Inferior parietal cortex (tissue), 1 donor: ENCODE data around the gene TPCN1.

Experiments
- DNase-seq: peaks from one replicate; pipeline ENCODE4 v3.0.0-alpha.2; 2016; ENCODE audit errors: extremely low spot score

TPCN1 gene

DNA sequence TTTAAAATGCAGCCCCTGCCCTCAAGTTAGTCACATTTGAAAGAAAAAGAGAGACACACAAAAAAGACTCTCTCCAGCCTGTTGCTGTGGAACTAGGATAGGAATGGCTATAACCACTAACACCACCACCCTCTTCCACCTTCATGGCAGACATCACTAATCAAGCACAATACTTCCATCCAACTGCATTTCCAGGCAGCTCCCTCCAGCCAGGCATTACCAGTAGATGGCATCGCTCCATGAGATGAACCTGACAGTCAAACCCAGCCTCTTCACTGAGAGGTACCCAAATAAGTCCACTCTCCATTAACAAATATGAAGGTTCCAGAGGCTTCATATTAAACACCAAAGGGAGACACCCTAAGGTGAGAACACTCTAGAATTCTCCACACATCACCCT lies 89.2 kb downstream of the TPCN1 start:
- no peak for DNase-seq

DNA sequence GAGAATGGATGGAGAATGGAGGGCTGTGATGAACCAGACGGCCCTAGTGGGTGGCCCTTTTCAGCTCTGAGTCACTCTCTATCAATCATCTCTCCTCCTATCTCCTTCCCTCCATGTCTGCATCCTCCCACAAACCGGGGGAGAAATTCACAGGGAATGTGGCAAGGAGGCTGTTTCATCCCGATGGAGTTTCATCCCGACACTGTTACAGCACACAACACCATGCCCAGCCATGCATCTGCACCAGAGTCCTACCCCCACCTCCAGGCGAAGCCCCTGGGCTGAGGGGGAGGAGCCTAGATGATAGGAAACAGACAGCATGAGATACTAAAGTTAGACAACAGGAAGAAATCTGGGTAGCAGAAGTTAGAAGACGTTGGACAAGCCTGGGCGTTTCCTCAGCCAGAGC lies 92.9 kb downstream of the TPCN1 start:
- DNase-seq: no peak

GRCh38 chr12:113315358-113315757 lies 94.1 kb downstream of the TPCN1 start:
- no peak for DNase-seq

- no peak for DNase-seq
These were observed 94.9 kb downstream of the TPCN1 start for GRCh38 chr12:113316155-113316554.

DNA sequence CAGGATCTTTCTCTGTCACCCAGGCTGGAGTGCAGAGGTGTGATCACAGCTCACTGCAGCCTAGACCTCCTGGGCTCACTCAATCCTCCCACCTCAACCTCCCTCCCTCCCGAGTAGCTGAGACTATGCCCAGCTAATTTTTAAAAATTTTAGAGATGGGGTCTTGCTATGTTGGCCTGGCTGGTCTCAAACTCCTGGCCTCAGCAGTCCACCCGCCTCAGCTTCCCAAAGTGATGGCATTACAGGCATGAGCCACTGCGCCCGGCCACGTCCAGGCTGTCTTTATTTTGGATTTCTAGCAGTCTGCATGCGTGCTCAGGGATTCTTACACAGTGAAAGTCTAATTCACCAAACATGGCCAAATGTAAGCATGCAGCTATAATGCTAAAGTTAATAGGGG lies 95.9 kb downstream of the TPCN1 start:
- no peak for DNase-seq

DNA sequence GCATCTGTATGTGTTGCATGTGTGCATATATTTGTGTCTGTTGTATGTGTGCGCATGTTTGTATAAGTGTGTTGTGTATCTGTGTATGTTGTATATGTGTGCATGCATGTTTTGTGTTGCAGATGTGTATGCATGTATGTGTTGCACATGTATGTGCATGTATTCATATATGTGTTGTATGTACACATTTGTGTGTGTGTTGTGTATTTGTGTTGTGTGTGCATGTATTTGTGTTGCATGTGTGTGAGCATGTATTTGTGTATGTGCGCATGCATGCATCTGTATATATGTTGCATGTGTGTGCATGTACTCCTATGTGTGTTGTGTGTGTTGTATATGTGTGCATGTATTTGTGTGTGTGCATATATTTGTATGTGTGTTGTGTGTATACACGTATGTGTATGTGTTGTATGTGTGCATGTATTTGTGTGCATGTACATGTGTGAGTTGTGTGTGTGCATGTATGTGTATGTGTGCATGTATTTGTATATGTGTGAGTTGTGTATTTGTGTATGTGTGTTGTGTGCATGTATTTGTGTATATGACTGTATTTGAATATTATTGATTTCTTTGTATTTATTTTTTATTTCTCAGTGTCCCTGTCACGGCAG lies 96.9 kb downstream of the TPCN1 start:
- no peak for DNase-seq

DNA sequence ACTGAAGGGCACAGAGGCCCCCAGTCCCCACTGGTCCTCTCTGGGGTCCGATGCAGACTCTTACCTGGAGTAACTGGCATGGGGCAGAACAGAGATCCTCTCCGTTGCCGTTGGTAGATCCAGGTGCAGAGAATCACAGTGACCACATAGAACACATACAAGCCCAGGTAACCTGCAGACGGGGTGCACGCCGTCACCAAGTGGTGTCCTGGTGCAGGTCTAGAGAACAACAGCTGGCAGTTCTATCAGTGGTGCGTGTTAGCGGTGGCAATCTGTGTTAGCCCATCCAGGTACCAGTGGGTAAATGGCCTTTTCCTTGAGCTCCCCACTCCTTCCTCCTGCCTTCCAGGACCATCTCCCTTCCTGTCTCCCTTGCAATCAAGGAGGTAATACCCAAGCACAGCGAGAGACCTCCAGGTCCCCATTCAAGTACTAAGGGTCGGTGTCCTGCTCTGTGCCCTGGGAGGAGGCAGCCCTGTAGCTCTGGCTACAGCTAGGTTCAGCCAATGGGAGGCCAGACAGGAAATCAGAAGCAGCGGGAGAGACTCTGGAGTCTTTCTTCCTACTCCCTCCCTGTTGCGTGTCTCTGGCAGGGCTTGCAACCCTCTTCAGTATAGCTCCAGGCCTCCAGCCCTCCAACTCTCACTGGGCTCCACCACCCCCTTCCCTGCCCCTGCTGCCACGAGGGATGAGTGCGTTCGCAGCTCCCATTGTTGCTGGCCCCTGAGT lies 97.8 kb downstream of the TPCN1 start:
- no peak for DNase-seq

DNA sequence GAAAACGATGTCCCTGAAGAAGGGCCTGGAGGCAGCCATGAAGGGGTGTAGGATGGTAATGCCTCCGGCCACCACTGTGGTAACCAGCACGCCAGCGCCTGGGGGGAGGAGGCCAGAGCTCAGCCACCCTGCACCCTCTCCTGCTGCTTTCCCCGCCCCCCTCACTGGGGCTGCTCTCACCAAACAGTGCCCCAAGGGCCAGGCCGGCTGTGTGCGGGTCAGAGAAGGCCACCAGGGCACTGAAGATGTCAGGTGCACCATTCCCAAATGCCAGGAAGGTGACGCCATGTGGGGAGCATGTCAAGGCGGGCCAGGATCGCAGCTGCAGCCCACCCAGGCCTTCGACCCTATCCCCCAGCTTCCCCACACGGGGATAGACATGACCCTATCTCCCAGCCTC lies 99.1 kb downstream of the TPCN1 start:
- DNase-seq: no peak

DNA sequence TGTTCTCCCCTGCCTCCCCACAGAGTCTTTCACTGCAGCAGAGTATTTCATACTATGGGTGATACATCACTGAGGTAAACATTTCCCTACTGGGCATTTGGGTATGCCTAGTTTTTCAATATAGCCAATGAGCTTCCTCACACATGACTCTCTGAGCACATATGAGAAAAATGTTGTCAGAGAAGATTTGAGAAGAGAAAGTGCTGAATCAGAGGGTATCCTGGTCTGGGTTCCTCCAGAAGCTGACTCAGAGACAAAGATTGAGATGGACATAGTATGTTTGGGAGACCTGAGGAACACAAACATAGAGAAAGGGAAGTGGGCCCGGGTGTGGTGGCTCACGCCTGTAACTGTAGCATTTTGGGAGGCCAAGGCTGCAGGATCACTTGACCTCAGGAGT lies 101.1 kb downstream of the TPCN1 start:
- no peak for DNase-seq

DNA sequence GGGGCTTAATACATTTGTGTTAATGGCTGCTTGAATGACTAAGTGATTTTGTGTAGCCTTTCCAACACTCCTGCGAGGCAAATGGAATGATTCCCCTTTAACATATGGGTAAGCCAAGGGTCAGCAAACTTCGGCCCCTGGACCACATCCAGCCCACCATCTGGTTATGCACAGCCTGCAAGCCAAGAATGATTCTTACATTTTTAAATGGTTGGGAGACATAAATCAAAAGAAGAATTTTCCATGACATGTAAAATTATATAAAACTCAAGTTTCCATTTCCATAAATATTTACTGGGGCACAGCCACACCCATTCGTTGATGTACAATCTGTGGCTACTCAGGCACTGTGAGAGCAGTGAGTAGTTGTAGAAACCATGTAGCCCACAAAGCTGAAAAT lies 104.7 kb downstream of the TPCN1 start:
- no peak for DNase-seq

DNA sequence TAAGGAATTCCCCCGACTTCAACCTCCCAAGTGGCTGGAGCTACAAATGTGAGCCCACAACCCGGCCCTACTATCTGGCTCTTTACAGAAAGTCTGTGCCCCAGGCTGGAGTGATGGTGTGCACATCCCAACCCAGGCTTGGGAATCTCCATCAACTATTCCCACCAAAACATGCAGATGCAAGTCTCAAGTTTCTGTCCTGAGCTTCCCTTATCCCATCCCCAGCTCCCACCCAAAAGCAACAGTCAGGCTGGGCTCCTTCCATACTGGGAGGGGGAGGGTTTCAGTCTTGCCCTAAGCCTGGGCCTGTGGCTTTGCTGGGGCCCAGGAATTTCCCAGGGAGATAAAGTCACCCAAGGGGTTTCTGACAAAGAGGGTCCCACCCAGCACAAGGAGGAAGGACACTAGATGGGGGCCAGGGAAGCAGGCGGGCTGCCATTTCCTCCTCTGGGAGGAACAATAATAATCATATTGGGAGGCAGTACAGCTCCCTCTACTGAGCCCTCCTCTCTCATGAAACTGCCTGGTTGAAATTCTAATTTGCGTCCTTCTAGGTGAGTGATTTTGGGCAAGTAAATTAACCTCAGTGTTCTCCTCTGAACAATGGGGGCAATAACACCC lies 105.6 kb downstream of the TPCN1 start:
- DNase-seq: no peak

DNA sequence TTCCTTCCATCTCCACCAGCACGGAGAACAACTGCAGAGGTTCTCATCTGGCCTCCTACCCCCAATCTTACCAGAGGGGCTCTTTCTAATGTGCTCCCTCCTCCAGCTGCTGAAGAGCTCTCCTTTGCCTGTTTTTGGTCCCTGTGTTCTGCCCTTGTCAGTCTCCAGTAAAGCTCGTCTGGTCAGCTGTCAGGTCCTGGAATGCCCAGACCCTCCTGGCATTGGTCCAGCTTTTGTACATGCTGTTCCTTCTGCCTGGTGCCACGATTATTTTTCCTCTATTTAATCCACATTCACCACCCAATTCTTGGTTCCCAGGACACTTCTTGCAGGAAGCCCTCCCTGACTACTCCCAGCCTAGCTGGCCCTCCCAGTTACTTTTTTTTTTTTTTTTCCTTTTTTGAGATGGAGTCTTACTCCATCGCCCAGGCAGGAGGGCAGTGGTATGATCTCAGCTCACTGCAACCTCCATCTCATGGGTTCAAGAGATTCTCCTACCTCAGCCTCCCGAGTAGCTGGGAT lies 107.2 kb downstream of the TPCN1 start:
- no peak for DNase-seq

GRCh38 chr12:113329022-113329790 lies 107.9 kb downstream of the TPCN1 start:
- no peak for DNase-seq

DNA sequence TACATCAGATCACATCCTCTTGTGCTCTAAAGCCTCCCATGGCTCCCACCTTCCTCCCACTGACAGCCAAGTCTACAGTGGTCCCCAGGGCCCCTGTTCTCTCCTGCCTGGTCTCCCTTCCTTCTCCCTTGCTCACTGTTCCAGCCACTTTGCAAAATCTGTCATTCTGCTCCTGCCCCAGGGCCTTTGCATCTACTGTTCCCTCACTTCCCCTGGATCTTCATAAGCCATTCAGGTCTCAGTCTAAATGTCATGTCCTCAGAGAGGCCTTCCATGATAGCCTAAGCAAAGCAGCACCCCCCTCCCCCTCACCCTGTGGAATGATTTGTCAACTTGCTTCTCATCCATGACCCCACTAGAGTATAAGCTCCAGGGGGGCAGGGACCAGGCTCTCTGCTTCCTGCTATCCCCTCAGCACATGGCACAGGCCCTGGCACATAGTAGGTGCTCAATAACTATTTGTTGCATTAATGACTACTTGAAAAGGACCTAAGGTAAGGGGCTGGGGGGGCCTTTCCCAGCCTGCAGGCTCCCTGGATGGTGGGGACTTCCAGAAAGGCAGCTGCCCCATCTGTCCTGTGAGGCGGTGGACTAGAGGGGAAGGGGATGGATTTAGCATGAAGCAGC lies 108.6 kb downstream of the TPCN1 start:
- no peak for DNase-seq

DNA sequence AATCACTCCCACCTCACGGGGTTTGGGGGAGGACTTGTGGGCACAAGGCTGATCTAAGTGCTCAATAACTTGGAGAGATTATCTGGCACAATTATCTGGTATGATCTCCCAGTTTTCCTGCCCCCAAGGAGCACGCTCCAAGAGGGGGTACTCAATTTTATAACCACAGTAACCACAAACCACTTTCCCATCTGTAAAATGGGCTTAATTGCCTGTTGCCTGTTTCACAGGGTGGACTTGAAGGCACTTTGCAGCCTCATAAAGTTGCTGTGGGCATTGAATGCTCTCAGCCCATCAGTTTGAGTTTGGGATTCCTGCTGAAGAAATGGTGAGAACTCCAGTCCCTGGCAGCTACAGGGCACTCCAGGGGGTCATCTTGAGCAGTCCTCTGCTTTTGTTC lies 109.2 kb downstream of the TPCN1 start:
- DNase-seq: no peak

DNA sequence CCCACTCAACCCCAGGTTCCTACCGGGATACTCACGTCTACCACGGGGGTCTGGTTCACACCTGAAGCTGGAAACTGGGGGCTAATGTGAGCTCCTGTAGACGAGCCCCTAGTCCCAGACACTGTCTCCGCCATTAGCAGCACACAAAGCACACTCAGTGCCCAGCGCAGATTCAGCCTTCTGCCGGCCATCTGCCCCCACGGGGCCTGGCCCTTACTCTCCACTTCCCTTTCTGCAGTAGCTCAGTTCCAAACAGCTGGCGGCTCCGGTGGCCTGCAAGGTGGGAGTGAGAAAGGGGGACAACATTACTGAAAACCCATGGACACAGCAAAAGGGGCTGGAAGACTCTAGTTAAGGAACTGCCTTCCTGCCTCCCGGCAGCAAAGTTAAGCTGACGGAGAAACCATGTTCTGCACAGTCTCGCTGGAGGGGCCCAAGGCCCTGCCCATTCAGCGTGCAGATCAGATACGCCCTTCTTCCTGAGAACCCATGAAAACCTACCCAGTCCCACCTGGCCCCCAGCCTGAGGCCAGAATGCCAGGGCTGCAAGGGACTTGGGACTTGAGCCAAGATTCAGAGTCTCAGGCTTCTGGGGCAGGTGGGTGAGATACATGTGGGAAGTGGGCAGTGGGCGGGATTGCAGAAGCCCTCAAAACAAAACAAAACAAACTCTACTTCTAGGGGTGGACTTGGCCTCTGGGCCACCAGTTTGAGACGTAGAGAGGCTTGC lies 111.6 kb downstream of the TPCN1 start:
- DNase-seq: no peak

GRCh38 chr12:113333418-113333750 lies 112.1 kb downstream of the TPCN1 start:
- DNase-seq: no peak

DNA sequence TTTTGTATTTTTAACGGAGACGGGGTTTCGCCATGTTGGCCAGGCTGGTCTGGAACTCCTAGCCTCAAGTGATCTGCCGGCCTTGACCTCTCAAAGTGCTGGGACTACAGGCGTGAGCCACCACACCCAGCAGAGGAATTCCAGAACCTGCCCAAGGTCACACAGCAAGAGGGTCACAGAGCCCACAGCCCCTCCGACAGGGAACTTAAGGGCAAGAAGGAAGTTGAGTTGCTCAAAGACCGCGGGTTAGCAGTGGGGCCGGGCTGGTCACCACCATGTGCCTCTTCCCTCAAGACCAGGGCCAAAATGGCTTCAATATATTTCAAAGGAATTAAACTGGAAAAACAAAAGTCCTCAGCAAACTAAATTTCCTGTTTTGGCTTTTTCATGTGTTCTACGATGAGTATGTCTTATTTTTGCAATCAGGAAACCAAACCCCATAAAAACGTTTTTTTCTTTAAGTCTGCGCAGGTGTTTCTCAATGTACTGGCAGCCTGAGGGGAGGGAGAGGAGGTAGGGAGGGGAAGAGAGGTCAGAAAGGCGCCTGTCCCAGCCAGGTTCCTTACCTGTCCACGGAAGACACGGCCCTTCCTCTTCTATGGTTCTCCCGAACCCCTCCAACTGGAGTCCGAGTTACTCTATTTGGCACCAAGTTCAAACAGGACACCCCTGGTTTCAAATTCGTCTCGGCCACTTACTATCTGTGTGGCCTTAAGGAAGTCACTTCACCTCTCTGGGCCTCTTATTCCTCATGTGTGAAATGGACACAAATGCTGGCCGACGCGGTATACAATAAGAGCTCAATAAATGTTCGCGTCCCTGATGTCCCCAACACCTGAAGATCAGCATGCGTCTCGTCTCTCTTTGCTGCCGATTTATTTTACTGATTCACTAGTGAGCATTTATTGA lies 112.9 kb downstream of the TPCN1 start:
- DNase-seq: no peak

GRCh38 chr12:113334786-113335539 lies 113.7 kb downstream of the TPCN1 start, which contains the start of gene SLC8B1:
TSS of gene SLC8B1 (minus strand) at chr12:113335109. CDS start at chr12:113332878, 2,231 bp downstream.
- DNase-seq: peak; percentile 75
